Measurements from ENCODE around the gene ZYG11B.

DNA sequence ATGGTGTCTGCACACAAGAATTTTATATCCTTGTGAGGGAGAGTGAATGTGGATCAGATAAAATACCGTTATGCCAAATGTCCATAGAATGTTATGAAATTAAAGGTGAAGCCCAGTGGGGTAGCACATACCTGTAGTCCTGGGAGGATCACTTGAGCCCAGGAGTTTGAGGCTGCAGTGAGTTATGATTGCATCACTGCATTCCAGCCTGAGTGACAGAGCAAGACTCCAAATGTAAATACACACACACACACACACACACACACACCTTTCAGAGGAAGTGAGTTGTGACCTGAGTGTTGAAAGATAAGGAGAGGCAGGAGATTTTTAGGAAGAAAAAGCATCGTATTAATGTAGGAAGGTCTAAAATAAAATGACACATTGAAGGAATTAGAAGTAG is 88.2 kb downstream of the ZYG11B start:
- no peak for TF ChIP-seq CTCF (IDR thresholded peaks at IDR 0.05; ENCODE audit: extremely low read depth in 1 of 2, insufficient read depth in 1 of 2, low read depth in 1 of 2, low read length in 2 of 2)
- TF ChIP-seq FOS (IDR thresholded peaks at IDR 0.05; ENCODE audit: borderline replicate concordance, insufficient read depth, low read length) = no peak
- TF ChIP-seq POLR2A (IDR thresholded peaks at IDR 0.05; ENCODE audit: low read depth, low read length) = no peak
